GM21576 (cell line): Measurements from ENCODE around the gene RUNX1.

Experiments used
- ATAC-seq: cut with Tn5 transposase; IDR thresholded peaks from one replicate; pipeline ENCODE4 v1.9.1; 2021; ENCODE audit warnings: mild to moderate bottlenecking, moderate library complexity; ENCODE audit not compliant: unreplicated experiment

Gene RUNX1

DNA sequence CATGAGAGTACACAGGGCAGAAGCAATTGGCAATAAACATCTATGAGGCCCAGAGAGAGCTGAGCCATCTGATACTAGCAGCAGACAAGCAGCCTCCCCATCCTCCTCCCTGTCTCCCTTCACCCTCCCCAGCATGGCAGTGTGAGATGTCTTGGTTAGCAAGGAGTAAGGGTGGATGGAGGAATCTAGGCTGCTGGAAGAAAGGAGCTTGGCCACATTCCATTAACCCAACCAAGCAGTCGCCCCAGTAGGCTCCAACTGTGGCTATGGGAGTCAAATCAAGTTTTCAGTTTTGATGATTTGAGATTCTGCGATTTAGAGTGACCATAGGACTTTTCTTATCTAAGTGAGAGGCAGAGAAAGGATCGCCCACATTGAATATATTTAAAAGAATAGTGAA is 12.9 kb upstream of the RUNX1 start:
- ATAC-seq, result no peak

GRCh38 chr21:35059742-35060141 is 10.6 kb upstream of the RUNX1 start:
- no peak for ATAC-seq

DNA sequence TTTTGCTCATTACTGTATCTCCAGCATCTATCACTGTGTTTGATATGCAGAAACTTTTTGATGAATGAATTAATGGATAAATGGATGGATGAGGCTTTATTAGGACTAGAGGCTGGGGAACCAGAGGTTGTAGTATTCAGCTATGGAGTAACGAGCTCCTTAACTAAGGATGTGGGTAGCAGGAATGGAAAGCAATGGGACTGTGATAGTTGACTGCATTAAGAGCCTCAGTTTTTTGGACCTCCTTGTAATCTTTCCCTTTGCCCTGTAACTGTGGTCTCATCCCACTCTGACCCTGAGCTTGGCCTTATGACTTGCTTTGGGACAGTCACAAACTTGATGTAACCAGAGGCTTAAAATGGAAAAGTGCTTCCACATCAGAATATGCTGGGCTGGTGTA is 9.0 kb upstream of the RUNX1 start:
- ATAC-seq, result no peak

DNA sequence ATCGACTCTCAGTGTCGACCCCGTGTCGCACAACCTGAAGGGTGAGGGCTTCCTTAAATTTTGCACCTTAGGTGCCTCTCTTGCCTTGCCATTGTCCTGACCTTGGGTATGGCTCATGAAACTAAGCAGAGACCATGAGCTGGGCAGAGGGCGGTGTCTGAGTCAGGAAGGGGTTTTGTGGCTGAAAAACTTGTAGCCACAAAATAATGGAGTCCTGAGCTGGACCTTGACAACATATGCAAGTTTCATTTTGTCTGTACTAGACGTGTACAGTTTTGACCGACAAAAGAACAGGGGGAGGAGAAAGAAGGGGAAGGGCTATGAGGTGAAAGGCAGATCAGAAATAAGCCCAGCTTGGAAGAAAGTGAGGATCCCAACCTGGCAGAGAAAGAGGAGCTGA is 8.3 kb upstream of the RUNX1 start:
- ATAC-seq, result peak; percentile 71

DNA sequence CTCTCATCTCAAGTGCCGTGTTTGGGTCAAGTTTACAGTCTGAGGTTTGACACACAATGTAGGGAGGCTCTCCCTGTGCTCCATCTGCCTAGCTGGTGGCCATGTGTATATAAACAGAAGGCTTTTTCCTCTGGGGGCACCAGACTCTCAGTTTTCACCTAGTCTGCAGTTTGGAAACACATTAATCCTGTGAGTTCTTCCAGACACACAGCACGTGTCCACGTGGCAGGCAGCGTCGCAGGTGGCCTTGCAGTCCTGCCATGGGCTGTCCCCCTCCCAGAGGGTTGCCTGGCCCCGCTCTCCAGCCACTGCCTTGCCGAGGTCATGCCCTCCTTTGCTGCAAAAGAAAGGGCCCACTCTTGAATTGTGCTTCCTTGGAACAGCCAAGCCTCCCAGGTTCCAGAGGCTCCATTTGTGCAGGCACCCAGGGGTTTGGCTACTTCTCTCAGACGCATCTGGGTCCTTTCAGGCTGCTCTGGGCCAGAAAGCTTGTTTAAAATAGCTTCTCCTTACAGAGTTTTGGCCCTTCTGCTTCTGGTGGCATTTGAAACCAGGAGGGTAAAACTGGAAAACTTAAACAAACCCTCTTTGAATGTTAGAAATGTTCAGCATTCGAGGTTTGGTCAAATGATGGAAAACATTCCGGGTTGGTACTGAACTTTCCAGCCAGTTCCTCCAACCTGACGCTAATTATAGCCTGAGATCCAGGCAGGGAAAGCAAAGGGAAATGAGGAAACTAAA is 4.4 kb upstream of the RUNX1 start:
- no peak for ATAC-seq

- no peak for ATAC-seq
Observed at GRCh38 chr21:35052801-35053200, 3.7 kb upstream of the RUNX1 start.

DNA sequence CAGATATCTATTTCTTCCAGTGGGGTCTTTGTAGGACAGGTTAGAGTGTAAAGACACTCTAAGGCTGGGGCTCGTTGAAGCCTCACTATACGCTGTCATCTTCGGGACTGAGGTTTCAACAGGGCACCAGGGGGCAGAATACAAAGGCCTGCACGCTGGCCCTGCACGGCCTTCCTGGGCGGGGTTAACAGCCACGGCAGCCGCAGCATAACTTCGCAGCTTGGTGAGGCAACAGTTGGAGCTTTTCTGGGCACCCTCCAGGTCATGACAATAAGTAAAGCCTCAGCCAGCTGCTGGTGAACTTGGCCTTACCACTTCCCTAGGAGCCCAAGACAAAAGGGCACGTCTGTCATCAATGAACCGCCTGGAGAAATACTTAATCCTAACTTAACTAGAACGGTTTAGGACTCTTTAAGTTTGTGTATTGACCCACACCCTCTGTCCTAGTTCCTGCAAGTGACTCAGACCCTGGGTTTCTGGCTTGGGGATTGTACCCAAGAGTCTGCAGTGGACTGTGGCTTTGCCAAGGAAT is 2.3 kb upstream of the RUNX1 start:
- ATAC-seq, result no peak

DNA sequence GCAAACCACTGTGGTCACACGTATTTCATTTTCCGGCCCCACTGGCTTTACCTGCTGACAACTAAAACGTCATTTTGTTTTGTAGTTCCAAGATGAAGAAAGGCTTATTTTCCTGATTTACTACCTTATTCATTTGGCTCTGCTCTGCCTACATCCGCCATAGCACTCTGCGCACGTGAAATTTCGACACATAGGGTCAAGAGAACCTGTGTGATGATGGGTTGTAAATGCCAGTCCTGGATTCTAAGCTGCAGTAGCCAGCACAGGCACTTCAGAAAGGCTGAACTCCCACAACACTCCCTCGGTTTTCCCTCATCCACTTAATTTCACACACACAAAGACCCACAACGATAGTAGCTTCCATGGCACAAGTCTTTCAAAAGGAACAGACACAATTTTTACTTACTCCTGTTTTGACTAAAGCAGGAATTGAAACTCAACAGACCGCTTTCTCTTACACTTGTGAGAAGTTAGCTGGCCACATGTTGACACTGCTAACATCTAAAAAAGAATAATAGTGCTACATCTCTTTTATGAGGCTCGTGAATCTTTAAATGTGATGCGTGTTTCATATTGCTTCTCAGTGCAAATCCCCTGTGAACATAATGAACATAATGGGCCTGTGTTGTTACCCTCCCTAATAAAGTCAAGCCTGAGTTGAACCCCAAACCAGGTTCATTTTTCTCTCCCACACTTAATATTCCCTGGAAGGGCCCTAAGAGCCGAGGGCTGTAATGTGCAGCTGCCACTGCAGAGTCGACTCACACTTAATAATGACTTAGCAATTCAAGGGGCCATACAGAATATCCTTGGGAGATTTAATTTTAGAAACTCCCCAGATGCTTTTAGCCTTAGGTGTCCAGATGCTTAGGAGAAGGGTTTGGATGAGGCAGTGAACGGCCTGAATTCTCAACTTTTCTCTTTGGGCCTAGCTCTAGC is 1.5 kb upstream of the RUNX1 start:
- ATAC-seq, result no peak

DNA sequence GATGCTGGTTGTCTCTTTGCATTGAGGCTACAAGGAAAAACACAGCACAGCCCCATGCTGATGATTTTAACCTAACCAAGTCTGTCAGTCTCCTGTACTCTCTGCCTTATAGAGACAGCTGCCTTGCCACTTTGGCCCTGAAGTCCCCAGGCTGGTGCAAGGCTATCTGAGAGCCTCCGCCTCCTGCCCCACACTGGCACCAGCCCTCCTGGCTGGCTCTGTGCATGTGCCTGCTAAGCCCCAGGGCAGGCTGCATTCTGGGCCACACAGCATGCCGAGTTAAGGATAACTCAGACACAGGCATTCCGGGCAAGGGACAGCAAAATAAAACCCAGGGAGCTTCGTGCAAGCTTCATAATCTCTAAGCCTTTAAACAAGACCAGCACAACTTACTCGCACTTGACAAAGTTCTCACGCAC is 910 bp downstream of the RUNX1 start:
- ATAC-seq, result no peak

- ATAC-seq, result no peak
Observed at GRCh38 chr21:35046880-35047229, 2.2 kb downstream of the RUNX1 start.

- ATAC-seq, result no peak
Observed at GRCh38 chr21:35046263-35046624, 2.9 kb downstream of the RUNX1 start.

GRCh38 chr21:35045542-35046262 is 3.4 kb downstream of the RUNX1 start:
- ATAC-seq, result no peak

- ATAC-seq, result no peak
Observed at GRCh38 chr21:35044770-35045541, 4.1 kb downstream of the RUNX1 start.

- no peak for ATAC-seq
Observed at GRCh38 chr21:35044128-35044527, 5.0 kb downstream of the RUNX1 start.

DNA sequence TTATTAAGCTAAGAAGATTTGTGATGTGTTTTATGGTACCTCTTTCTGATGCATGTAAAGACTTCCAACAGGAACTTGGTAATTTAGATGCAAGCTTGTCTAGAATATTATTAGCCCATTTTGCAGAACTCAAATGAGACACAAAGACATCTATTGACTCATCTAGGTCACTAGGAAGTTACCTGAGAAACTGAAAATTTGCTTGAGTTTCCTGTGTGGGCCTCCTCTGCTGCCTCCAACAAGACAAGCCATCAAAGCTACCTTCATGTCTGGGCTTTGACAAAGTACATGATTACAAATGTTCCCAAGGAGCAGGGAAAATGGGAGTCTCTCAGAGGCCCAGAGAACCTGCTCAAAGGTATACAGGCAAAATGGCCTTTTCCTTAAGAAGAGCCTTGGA is 5.6 kb downstream of the RUNX1 start:
- peak; percentile 32 for ATAC-seq

GRCh38 chr21:35042836-35043235 is 6.3 kb downstream of the RUNX1 start:
- no peak for ATAC-seq

- ATAC-seq, result no peak
Observed at GRCh38 chr21:35041881-35042280, 7.2 kb downstream of the RUNX1 start.

DNA sequence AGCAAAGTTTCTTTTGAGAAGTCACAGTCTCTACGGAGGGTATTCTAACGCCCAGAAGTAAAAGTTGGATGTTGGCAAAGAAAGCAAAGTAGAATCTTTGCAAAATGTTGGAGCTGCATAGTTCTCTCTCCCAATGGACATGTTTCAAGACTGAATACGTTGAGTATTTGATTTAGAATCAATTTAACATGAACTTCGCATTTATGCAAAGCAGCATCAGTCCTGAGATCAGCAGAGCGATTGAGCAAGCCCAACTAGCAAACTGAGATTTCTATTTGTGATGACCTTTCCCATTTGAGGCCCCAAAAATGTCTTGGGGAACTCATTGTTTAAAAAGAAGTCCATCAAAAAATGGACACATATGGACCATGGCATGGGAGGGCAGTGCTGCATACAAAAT is 8.0 kb downstream of the RUNX1 start:
- no peak for ATAC-seq

DNA sequence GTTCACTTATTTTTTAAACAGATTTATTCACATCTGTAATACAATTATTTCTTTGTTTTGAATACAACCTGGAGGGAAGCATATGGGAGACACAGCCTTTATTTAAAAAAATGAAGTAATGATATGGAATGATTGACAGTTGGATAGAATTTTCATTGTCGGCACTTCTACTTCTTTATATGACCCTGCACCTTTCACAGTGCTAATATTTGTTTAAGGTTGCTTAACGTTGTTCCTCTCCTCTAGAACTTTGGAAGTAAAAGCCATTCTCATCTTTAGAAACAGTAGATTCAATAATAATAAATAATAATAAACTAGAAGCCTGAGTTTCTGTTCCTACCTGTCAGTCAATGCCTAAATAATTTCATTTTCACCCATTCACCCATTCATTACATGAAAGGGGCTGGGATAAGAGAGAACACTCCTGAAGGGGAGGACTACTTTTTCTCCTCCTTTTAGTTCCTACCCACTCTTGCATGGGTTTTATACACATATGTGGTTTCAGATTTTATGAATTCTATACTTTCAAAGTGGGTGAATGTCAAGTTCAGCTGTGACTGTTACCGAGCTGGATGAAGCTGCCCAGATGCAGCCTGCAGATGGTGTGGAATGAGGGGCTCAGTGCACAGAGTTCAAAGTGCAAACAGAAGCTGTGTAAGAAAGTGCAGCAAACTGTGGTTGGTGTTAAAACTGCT is 9.4 kb downstream of the RUNX1 start:
- no peak for ATAC-seq

- ATAC-seq, result no peak
Observed at GRCh38 chr21:35038772-35039319, 10.3 kb downstream of the RUNX1 start.
